NCI-H82 (cell line): ENCODE measurements around the gene PTGFR.

Experiments used
- DNase-seq: peaks from one replicate; lab custom pipeline; 2025; lab: John Stamatoyannopoulos, UW

Gene PTGFR, protein sequence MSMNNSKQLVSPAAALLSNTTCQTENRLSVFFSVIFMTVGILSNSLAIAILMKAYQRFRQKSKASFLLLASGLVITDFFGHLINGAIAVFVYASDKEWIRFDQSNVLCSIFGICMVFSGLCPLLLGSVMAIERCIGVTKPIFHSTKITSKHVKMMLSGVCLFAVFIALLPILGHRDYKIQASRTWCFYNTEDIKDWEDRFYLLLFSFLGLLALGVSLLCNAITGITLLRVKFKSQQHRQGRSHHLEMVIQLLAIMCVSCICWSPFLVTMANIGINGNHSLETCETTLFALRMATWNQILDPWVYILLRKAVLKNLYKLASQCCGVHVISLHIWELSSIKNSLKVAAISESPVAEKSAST

DNA sequence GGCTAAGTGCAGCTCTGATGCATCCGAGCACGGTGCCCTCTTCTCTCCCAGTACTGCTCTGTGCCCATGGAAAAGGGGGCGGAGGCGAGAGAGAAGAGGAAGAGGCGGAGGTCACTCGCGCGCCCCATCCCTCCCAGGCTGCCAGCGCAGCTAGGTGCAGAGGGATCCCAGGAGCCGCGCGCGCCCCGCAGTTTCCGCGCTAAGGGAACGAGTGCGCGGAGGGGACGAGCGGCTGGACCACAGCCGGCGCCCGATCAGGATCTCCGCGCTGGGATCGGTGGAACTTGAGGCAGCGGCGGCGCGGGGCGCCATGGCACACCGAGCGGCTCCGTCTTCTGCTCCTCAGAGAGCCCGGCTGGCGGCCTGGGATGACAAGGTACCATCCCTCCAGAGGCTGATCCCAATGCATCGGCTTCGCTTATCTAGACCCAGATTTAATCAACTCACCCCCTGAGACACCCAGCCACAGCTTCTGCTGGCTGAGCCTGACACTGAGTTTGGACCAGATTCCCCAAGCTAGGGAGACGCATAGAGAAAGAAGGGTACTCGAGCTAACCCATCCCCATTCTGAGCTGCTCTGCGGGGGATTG, at the start of gene PTGFR:
Gene PTGFR, plus strand, starts transcription at position 114 of the 590 bp plus-strand sequence. CDS start 1,770 bp downstream, outside the sequence.
- DNase-seq = peak; percentile 76

DNA sequence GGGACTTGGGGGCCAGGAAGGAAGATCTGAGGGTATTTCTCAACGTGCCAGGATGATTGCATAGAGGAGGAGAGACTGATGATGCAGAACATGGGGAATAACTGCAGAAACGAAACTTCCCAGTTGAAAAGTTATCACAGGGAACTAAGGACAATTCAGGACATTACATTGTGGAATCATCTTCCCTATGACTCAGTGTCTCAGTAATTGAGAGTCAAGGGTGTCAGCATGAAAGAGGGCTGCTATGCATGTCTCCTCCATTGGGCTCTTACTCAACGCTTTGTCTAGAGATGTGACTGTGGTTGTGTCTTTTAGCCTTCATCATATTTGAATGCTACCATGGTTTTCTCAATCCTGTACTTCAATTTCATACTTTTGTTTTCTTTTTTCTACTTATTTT, 48.9 kb upstream of the PTGFR start:
- DNase-seq = no peak

DNA sequence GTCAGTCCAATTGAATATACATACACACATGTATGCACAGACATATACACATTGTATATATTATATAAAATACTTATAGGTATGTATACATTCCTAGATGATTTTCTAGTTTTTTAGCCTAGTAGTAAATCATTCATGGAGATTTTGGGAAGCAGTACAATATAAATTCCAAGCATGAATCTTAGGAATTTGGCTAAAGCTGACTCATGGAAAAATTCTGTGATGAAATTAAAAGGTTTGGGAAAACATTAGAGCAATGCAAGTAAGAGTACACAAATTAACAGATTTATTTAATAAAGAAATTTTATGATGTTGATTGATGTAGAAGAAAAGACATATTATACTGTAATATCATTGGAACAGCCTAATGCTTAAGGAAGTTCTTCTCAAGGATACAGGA, 43.7 kb upstream of the PTGFR start:
- DNase-seq = no peak

DNA sequence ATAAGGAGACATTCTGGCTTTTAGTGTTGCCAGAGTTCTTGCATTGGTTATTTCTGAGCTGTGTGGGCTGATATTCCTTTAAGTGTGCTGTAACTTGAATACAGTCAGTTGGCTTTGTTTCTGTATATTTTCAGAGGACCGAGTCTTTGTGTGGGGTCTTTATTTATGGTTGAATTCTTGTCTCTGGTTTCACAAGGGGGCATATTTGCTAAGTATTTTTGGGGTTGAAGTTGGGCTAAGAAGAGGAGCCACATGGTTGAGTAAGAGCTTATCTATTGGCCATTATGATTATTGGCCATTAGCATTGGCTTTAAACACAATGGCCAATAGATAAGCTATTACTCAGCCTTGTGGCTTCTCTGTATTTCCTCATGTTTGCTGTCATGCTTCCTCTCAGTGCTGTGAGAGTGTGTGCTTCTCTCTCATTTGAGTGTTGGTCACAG, 26.3 kb upstream of the PTGFR start:
- DNase-seq = no peak

DNA sequence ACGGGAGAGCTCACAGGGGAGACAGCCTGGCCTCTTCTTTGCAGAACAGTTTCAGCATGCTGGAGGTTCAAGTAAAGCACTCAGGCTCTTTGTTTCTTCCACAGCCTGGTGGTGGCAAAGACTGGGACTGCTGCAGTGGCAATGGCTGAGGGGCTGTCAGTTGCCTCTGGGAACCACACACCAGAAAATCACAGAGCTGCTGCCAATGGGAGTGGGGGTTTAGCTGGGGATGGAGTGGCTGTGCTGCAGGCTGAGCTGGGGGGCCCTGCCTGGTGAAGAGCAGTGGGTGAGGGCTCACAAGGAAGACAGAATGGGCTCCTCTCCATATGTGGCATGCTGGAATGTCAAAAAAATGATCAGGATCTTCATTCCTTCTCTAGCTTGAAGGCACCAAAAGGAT, 25.6 kb upstream of the PTGFR start:
- DNase-seq = no peak

DNA sequence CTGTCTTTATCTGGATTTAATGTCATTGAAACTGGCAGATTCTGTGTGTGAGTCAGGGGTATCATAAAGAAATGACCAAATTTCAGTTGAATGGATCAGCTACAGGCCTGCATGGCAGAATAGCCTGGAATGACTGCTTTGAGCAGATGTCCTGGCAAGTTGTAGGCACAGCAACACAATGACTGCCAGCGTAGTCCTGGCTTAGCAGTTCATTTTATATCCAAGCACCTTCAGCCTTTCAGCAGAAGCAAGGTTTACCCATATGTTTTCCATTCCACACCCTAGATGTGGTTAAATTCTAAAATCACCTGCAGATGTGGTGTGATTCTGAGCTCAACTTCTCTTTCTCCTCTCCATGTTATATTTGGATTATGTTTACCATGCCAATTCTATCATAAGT, 22.3 kb upstream of the PTGFR start:
- DNase-seq = no peak

DNA sequence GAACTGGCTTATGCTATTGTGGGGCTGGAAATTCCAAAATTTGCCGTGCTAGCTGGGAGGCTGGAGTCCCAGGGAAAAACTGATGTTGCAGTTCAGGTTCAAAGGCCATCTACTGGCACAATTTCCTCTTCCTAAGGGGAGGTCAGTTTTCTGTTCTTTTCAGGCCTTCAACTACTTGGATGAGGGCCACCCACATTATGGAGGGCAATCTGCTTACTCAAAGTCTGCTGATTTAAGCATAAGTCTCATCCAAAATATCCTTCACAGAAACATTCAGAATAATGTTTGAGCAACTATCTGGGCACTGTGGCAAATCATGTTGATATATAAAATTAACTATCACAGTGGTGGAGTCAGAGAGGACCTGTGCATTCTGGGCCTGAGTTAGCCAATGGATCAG, 21.2 kb upstream of the PTGFR start:
- no peak for DNase-seq

DNA sequence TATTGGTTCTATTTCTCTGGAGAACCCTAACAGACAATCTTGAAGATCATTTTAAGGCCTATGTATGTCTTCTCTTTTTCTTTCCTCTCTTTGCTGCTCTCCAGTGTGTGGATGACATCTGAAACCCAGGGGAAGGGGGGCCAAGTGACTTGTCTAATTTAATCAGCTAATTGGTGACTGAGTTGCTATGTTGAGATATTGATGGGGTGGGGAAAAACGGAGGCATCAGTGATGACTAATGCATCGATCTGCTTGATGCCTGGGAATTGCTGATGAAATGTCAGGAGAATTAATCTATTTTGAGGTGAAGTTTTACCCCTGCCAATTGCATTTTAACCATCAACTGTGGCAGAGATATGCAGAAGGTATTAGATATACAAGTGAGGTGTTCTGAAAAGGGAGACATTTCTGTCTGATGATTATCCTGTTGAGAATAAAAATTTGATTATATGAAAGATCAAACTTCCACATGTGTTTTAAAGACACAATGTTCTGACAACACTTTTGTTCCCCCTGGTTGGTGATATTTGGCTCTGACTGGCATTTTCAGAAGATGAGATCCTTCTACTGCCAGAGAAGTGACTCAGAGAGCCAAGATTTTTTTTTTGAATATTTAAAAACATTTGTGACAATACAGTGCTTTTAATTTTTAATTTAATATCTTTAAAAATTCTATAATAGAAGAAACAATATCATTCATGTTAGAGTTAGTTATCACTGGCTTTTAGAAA, 18.7 kb upstream of the PTGFR start:
- DNase-seq = peak; percentile 35

DNA sequence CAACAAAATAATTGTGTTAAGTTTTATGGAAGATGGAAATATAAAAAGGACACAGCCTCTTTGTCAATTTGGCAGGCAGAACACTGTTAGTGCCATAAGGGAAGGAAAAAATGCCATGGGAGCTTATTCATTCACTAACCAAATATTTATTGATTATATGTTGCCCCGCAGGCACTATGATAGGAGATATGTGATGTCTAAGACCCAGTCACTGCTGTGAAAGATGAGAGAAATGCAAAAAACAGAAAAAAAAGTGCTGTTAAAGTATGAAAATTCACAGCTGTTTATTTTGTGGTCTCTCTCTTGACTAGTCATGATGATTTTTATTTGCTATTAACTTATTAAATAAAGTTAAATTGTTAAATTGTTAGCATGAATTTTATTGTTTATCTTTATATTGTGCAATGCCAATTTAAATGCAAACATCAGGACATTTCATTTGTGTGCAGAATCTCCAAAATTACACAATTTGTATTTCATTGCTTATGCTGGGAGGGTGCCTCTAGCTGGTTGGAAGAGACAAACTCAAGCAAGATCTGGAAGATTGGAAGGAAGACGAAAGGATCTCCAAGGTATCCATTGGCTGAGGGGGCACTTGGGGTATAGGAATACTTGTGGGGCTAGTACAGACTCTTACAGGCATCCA, 17.8 kb upstream of the PTGFR start:
- DNase-seq = no peak

DNA sequence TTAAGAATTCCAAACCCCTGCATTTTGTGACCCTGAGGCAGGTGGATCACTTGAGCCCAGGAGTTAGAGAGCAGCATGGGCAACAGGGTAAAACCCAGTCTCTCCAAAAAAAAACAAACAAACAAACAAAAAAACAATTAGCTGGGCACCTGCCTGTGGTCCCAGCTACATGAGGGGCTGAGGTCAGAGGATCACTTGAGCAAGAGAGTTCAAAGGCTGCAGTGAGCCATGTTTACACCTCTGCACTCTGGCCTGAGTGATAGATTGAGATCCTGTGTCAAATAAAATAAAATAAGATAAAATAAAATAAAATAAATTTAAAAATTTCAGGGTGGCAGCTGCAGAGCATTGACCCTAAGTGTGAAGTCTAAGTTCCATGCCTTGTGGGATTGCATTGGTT, 16.7 kb upstream of the PTGFR start:
- DNase-seq = no peak

DNA sequence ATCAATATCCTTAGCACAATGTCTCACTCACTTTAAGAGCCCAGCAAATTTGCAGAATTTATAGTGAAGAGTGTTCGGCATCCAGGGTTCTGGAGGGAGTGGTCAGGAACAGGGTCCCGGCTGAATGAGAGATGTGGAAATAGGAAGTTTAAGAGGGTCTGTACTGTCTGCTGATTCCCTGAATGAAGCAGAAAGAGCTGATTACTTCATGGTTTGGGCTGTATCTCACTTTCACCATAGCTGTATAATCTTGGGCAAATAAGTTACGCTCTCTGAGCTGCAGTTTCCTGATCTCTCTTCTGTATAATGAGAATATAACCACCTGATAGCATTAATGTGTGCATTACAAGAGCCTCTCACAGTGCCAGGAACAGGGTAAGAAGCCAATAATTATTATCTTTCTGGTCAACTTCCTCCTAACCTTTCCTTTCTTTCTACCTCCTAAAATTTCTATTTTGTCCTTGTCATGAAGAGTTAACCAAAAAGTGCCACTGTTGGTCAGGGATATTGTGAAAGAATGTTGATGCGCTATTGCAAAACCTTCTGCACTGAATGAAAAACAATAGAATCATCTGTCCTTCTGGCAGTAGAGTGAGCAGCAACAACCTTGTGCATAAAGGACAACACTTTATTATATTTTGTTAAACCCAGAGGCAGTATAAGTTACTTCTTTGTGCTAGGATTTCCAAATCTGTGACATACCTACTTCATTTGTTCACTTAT, 14.7 kb upstream of the PTGFR start:
- DNase-seq = no peak

DNA sequence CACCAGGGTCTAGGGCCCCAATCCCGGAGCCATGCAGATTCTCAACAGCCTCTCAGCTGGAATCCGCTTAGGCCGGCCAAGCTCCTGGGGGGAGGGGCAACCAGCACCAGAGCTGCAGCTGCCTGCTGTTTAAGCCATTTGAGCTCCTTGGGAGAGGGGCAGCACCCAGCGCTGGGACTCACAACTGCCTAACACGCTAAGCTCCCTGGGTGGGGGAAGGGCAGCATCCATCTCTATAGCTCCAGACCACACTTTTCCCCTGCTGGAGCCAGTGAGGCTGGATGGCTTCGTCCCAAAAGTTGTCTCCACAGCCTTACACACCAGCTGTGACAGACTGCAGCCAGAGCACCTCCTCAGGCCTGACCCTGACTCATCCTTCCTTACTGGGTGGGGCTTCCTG, 6.9 kb upstream of the PTGFR start:
- DNase-seq = peak; percentile 100

DNA sequence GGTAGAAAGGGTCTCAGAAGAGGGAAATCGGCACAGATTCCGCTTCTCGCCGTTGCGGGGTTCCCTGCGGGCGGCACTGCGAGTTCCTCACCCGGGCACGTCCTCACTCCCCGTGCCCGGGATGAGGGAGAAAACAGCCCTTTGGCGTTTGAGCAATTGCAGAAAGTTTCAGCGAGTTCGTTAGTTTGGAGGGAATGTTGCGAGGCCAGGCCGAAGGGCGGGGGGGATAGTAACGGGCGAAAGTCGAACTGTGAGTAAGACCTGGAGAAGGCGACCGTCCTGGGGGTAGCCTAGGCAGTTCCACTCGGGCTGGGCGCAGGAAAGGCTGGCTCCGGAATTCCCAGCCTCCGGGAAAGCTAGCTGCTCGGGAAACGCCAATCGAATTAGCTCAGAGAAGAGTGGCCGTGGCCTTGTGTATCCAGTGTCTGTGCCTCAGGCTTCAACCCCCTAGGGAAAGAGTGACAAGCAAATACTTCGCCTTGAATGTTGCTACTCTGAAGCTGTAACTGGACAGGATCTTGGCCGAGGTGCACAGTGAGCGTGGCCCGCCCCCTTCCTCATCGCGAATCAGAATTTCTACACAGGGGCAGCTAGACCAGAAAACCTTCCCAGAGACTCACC, 787 bp downstream of the PTGFR start:
- DNase-seq = peak; percentile 75

DNA sequence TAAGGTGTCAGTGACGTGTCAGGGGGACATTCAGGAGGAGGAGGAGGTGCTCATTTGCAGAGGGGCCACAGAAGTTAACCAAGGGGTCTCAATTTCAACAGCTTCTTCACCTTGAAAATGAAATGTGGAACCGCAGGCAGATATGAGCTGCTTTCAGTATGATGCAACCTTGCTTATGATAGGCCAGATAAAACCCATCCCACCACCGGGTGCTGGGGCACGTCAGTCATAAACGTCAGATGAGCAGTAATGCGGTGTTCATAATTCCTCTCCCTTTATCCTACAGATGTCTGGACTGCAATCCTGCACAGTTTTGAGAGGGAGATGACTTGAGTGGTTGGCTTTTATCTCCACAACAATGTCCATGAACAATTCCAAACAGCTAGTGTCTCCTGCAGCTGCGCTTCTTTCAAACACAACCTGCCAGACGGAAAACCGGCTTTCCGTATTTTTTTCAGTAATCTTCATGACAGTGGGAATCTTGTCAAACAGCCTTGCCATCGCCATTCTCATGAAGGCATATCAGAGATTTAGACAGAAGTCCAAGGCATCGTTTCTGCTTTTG, 1.7 kb downstream of the PTGFR start:
- DNase-seq = peak; percentile 60

DNA sequence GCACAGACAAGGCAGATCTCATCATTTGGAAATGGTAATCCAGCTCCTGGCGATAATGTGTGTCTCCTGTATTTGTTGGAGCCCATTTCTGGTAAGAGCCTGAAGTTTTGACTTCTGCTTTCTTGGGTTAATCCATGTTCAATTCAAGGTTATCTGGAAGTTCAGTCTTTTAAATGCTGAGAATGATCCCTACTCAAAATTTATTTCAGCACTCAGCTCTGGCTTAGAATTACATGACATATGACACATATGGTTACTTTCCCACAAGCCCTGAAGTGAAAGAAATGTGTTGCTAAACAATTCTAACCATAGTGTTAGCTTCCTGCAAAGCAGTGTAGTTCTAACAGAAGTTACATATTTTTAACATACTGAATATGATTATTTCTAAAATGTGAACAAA, 2.7 kb downstream of the PTGFR start:
- DNase-seq = no peak

DNA sequence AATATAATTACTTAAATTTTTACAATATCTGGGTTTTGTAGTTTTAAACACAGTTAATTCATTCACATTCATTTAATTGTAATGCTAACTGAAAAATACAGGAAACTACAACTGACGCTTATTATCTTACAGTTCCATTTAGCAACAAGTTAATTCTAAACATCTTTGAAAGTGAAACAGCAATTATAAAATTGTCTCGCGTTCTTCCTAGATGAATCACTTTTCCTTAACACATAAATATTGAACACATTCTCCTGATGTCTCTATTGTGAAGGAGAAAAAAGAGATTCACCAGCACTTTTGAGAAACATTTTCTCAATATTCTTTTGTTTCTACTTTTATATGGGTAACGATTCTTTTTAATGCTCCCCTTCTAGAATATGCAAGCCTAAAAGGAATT, 6.4 kb downstream of the PTGFR start:
- no peak for DNase-seq

DNA sequence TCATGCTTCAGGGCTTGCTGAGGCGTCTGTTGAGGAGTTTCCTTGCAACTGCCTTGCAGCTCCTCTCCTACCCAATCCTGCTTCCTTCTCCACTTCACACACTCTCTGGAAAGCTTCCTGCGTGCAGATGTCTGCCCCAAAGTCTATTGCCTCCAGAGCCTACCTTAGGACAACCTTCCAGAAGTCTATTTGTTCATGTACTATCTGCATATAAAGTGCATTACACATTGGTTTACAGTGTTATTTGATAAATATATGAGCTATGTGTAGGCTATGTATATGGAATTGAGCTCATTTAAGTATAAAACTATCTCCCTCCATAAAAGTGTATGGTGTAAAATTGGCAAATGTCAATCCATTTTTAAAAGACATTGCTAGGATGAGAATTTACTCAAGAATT, 9.8 kb downstream of the PTGFR start:
- no peak for DNase-seq

DNA sequence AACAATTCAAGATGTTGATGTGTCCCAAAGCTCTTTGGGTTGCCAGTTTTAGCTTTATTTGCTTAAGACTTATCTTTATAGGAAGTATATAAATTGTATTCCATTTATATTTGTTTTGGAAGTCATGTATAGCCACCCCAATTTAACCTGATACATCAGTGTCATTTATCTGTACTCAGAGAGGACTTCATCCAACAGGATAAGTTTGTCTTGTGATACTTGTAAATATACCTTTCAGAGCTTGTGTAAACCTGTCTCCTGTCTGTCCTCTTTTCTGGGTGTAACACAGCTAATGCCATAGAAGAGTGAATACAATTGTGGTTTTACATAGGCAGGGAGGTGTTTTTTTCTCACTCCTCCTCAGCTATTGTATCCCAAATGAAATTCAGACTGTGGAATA, 10.4 kb downstream of the PTGFR start:
- DNase-seq = no peak

DNA sequence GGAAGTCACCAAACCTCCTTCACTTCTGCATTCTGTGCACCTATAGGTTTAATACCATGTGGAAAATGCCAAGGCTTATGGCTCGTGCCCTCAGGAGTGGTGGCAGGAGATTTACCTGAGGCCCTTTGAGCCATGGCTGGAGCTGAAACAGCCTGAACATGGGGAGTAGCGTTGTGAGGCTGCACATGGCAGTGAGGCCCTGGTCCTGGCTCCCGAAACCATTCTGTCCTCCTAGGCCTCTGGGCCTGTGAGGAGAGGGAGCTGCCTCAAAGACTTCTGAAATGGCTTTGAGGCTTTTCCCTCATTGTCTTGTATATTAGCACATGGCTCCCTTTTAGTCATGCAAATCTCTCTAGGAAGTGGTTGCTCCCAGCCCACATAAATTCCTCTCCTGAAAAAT, 20.6 kb downstream of the PTGFR start:
- no peak for DNase-seq

DNA sequence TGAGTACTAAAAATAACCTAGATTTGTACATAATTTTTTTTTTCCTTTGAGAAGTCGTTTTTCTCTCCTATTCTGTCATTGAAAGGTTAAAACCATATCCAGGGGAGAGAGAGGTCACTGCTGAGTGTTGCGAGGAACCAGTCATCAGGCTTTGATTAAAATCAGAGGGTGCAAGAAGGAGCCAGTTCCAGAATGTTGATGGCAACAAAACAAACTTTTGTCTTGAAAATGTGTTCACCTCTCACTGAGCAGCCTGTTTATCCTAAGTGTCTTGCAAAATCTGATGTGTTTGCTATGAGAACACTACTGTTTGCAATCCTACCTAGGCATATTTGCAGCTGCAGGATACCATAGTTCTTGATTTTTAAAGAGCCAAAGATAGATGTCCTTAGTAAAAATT, 25.9 kb downstream of the PTGFR start:
- no peak for DNase-seq

DNA sequence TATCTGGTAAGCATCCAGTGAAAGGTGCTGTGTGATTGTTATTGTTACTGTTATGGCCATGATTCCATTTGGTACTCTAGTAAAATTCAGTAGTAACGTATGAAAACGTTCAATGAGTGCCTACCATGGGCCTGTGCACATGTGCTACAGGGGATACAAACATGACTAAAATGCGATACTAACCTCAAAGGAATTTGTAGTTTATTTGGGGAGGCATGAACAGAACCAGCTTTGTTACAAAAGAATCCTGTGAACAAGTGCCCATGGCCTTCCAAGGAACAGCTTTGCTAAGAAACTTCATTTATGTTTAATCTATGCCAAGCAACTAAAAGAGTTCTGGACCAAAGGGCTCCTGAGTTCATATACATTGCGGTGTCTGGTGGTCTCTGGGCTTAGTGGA, 28.7 kb downstream of the PTGFR start:
- DNase-seq = no peak
